SK-N-MC (cell line): Measurements from ENCODE around the gene MYO5B.

Experiments
- DNase-seq: peaks from one replicate; pipeline ENCODE4 v3.0.0-alpha.2; 2011; ENCODE audit warnings: low read depth, low spot score
- H3K27ac ChIP-seq: fragments of 200-600 bp; sonication (generic); 2 replicates; pipeline ENCODE4 v1.5.1; 2016; ENCODE audit warnings: mixed run types
- H3K36me3 ChIP-seq: fragments of 200-600 bp; sonication (generic); 2 replicates; pipeline ENCODE4 v1.6.1; 2017; ENCODE audit warnings: antibody characterized with exemption, low read length, mixed read lengths; ENCODE audit not compliant: insufficient read depth
- H3K4me3 ChIP-seq: fragments of 200-600 bp; sonication (generic); 2 replicates; pipeline ENCODE4 v1.5.1; 2016
- H3K9ac ChIP-seq: fragments of 200-600 bp; sonication (generic); 2 replicates; pipeline ENCODE4 v1.8.0; 2017; ENCODE audit warnings: mixed run types, mixed read lengths; ENCODE audit not compliant: insufficient read length
- H3K9me3 ChIP-seq: fragments of 200-600 bp; sonication (generic); 2 replicates; pipeline ENCODE4 v1.6.1; 2017; ENCODE audit warnings: low read depth, mild to moderate bottlenecking, antibody characterized with exemption, low read length, moderate library complexity, mixed read lengths
- EZH2 ChIP-seq: fragments of 200-600 bp; sonication (generic); IDR thresholded peaks from one replicate; pipeline ENCODE4 v1.6.1; 2017; ENCODE audit warnings: antibody characterized with exemption
- FOXP2 ChIP-seq: optimal IDR thresholded peaks from 2 replicates; pipeline ENCODE3; 2011; ENCODE audit warnings: mild to moderate bottlenecking, moderate library complexity; ENCODE audit not compliant: insufficient read depth; ENCODE audit errors: extremely low read length, control extremely low read depth
- POLR2AphosphoS5 ChIP-seq: IDR thresholded peaks from 2 replicates; pipeline ENCODE4 v1.6.1; 2012; ENCODE audit warnings: mild to moderate bottlenecking, low read depth, low read length, borderline replicate concordance

MYO5B gene

DNA sequence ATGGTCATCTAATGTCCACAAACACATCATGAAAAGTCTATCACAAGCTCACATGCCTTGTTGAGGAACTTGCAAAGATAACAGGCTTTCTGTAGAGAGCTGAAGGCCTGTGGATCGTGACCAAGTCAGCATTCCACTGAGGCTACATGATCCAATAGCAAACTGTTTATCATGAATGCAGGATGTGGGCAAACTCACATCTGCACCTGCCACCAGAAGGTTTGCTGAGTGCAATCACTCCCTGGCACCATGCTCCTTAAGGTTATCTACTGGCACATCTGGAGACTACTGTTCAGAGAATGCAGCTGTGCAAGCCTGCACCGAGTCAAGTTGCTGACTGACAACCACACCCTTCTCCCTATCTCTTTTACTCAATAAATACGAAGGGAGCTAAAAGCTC, 314.3 kb downstream of the MYO5B start:
- Histone ChIP-seq H3K36me3 (no peaks in the 10 kb centered on the region), H3K27ac (no peak overlapping the region), H3K9me3 (no peaks in the 10 kb centered on the region), H3K9ac (no peak overlapping the region), H3K4me3 (no peak overlapping the region)
- TF ChIP-seq POLR2AphosphoS5 (no peak), FOXP2 (no peak), EZH2 (no peak)
- DNase-seq, result no peak

DNA sequence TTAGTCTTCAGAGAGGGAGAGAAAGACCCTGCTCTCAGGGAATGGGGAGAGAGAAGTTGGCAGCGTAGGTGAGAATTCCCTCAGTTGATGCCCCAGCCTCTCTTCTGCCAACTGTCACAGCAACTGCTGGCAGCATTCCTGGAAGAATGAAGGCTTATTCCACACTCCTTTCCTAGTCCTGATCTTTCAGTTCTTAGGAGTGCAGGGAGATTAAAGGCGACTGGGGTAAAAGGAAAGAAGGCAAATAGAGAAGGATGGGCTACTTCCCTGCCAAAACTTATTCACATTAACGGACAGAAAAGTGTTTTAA, 315.7 kb downstream of the MYO5B start:
- DNase-seq, result no peak

DNA sequence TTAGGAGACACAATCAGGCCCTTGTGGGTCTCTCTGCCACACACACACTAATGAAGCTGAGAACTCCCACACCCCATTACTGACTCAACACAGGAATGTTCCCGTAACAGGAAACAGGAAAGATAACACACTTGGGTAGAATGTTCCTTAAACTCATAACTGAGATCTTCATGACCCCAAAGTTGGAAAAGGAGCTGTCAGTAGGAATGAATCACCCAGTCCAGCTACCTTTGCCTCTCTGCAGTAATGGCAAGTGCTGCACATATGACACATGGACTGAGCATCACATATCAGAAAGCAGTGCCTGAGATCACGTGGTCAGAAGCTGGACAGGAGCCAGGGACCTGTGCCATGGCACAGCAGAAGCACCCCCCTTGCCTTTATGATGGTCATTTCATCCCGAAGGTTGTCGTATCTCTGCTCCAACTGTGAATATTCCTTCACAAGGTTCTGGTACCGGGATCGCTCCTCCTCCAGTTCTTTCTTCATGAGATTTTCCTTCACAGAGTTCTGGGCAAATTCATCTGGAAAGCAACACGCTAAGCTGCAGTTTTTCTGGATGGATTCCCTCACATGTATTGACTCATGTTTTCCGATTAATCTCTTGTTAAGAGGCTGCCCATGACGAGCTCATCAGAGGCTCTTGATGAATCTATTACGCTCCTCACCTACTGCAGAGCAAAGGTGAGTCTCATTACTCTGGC, 316.2 kb downstream of the MYO5B start:
- Histone ChIP-seq H3K9ac (no peak overlapping the region), H3K27ac (no peak overlapping the region), H3K4me3 (no peak overlapping the region), H3K36me3 (no peaks in the 10 kb centered on the region), H3K9me3 (no peaks in the 10 kb centered on the region)
- no peak for TF ChIP-seq EZH2
- no peak for TF ChIP-seq POLR2AphosphoS5
- TF ChIP-seq FOXP2, result no peak
- no peak for DNase-seq

More for the DNA sequence above, 315.7 kb downstream of the MYO5B start:
- no peak for TF ChIP-seq EZH2
- TF ChIP-seq FOXP2, result no peak
- no peak for TF ChIP-seq POLR2AphosphoS5
- Histone ChIP-seq H3K36me3 (no peaks in the 10 kb centered on the region), H3K4me3 (no peak overlapping the region), H3K9ac (no peak overlapping the region), H3K9me3 (no peaks in the 10 kb centered on the region), H3K27ac (no peak overlapping the region)

DNA sequence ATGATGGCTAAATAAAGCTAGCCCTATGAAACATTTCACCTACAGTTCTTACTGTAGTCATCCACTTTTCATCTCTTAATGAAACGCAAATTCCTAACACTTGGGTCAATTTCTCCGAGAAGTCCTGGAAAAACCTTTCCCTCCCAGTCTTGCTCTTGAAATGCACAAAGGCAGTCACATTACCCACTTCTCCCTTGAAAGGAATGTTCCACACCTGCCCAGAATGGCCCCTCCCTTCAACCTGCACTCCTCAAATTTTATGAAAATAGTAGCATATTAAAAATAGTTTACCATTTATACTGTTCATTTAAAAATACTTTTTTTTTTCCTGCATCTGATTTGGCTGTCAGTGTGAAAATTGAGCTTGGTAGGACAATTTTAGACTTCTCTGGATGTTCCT, 316.9 kb downstream of the MYO5B start:
- no peak for DNase-seq
- Histone ChIP-seq H3K9me3 (no peaks in the 10 kb centered on the region), H3K36me3 (no peaks in the 10 kb centered on the region), H3K9ac (no peak overlapping the region), H3K27ac (no peak overlapping the region), H3K4me3 (no peak overlapping the region)
- TF ChIP-seq EZH2 (no peak), FOXP2 (no peak), POLR2AphosphoS5 (no peak)

DNA sequence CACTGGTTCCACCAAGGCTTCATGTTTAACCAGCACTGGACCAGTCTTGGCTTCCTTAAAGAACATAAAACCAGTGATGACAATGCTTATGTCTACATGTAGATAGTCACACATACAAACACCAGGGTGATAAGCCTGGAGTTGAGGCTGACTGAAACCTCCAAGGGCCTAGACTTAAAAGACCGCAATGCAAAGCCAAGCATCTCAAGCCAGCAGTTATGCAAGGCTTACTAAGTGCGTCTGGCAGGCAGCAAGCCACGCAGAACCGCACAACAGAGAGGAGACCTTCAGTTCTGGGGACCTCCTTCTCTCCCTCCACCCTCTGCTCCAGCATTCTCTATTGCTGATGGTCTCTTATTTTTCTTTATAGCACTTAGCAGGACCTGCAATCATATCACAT, 318.4 kb downstream of the MYO5B start:
- TF ChIP-seq FOXP2, result no peak
- TF ChIP-seq POLR2AphosphoS5, result no peak
- no peak for TF ChIP-seq EZH2
- Histone ChIP-seq H3K4me3 (no peak overlapping the region), H3K27ac (no peak overlapping the region), H3K36me3 (no peaks in the 10 kb centered on the region), H3K9ac (no peak overlapping the region), H3K9me3 (no peaks in the 10 kb centered on the region)
- no peak for DNase-seq

DNA sequence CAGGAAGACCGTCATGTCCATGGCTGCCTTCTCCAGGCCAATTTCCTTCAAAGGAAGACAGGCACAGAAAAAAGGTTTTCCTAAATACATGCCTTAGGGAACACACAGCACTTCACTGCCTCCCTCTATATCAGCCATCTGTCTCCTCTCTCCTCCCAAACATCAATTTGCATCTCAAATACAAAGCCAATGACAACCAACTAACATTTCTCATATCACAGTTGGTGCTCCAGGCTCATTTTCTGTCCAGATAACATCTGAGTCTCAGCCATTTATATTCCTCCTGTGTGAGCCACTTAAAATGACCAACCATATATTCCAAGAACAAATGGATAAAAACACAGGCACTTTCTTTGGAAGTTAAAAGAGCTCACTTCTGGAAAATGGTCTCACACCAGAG, 319.2 kb downstream of the MYO5B start:
- H3K9ac ChIP-seq, result no peak overlapping the region
- no peaks in the 10 kb centered on the region for H3K9me3 ChIP-seq
- DNase-seq, result no peak
- no peak overlapping the region for H3K27ac ChIP-seq
- no peak overlapping the region for H3K4me3 ChIP-seq
- H3K36me3 ChIP-seq, result no peaks in the 10 kb centered on the region
- TF ChIP-seq POLR2AphosphoS5 (no peak), FOXP2 (no peak), EZH2 (no peak)

DNA sequence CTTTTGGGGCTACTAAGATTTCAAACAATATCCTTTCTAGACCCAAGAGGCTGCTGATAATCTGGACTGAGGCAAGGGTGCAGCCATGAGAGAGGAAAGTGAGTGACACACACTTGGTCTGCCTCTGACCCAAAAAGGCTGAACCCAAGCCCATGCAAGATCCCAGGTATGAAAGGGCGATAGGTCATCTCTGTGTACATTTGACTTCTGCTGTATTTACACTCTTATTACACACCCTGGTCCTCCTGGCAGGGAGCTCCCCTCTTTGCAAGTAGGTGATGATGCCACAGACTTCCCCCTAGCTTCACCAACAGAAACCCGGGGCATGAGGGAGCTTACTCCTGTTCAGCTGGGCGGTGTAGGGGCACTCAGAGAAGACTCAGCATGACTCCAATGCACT, 319.8 kb downstream of the MYO5B start:
- no peak overlapping the region for H3K27ac ChIP-seq
- H3K9me3 ChIP-seq, result no peaks in the 10 kb centered on the region
- no peak for DNase-seq
- no peak overlapping the region for H3K9ac ChIP-seq
- TF ChIP-seq EZH2 (no peak), POLR2AphosphoS5 (no peak), FOXP2 (no peak)
- H3K4me3 ChIP-seq, result no peak overlapping the region
- no peaks in the 10 kb centered on the region for H3K36me3 ChIP-seq

DNA sequence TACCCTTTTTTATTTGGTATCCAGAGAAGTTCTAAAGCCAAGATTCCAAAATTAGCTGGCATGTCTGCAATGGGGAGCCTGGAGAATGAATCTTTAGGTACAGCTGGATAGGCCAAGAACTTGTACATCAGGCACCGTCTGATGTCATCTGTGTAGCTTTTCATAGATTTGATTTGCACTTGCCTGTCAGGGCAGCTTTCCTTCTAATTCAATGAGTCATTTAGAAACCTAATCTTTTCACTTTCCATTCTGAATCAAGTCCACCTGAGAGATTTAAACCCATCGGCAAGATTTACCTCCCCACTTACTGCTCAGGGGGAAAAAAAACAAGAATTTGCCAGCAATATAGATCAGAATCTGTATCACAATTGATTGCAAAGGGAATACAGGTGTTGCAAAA, 320.7 kb downstream of the MYO5B start:
- no peak overlapping the region for H3K9ac ChIP-seq
- no peak overlapping the region for H3K27ac ChIP-seq
- H3K9me3 ChIP-seq, result no peaks in the 10 kb centered on the region
- TF ChIP-seq POLR2AphosphoS5 (no peak), EZH2 (no peak), FOXP2 (no peak)
- H3K36me3 ChIP-seq, result no peaks in the 10 kb centered on the region
- no peak overlapping the region for H3K4me3 ChIP-seq
- no peak for DNase-seq

DNA sequence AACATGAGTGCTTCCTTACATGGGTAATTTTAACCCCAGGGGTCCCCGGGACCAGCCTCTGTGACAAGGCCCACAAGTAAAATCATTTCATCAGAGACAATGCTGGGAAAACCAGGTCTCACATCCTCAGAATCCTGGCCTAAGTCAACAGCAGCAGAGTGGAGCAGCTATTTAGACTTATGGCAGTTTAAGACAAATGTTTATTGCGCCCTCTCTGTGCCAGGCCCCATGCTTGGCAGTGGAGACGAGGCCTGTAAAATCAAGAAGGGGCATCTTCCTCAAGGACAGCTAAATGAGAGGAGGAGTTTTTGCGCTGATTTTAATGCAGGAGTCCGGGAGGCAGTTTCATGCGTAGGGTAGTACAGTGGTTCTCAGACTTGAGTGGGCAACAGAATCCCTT, 325.6 kb downstream of the MYO5B start:
- TF ChIP-seq EZH2 (no peak), POLR2AphosphoS5 (no peak), FOXP2 (no peak)
- DNase-seq, result no peak

More for the DNA sequence above, 325.6 kb downstream of the MYO5B start:
- no peak overlapping the region for H3K4me3 ChIP-seq
- no peak overlapping the region for H3K27ac ChIP-seq
- H3K9ac ChIP-seq, result no peak overlapping the region
- no peaks in the 10 kb centered on the region for H3K9me3 ChIP-seq
- H3K36me3 ChIP-seq, result no peaks in the 10 kb centered on the region
